B cell (primary cell): ENCODE measurements around the gene VPS54. TPM values are rescaled to one million over a fixed set of nuclear protein-coding genes. Genes with fewer than 3 reads are reported as not detected.

Experiments
- ATAC-seq: fragments of 200-7000 bp; cut with Tn5 transposase; one replicate; pipeline ENCODE4 v1.10.0; 2021; ENCODE audit warnings: low read depth, mild to moderate bottlenecking, moderate number of reproducible peaks, moderate library complexity
- CTCF ChIA-PET: fragments of 350-600 bp; sonication (Branson Sonifier 250); formaldehyde crosslinking; loops from one replicate; lab custom pipeline; 2021; ENCODE audit warnings: antibody characterized with exemption, inconsistent platforms; lab: Charles Lee
- POLR2A ChIA-PET: fragments of 350-600 bp; sonication (Branson Sonifier 250); formaldehyde crosslinking; loops from one replicate; lab custom pipeline; 2021; ENCODE audit warnings: antibody characterized with exemption; lab: Charles Lee
- DNase-seq: peaks from one replicate; pipeline ENCODE4 v3.0.0; 2013
- H2AFZ ChIP-seq: 2 replicates; pipeline ENCODE4 v1.6.1; 2012; ENCODE audit warnings: mild to moderate bottlenecking, low read depth, low read length; ENCODE audit not compliant: insufficient read depth, poor library complexity, severe bottlenecking
- H3K27ac ChIP-seq, 2 donors: 1 replicate in 1 of 2; 2 replicates in 1 of 2; pipeline ENCODE4 v1.5.1; 2012 to 2013; ENCODE audit warnings: low read length in 2 of 2, mild to moderate bottlenecking in 2 of 2, moderate library complexity in 1 of 2
- H3K27me3 ChIP-seq, 4 experiments: fragments of 200-600 bp in 1 of 4; sonication (generic) in 1 of 4; replicated peaks in 1 of 4; 1 replicate in 2 of 4; 2 replicates in 2 of 4; pipeline versions ENCODE4 v1.6.1 to v1.7.0; 2013 to 2016; ENCODE audit warnings: low read length in 3 of 4, mild to moderate bottlenecking in 2 of 4, mixed read lengths in 1 of 4, moderate library complexity in 1 of 4; ENCODE audit not compliant: insufficient read depth in 4 of 4, control insufficient read depth in 3 of 4; ENCODE audit errors: control extremely low read depth in 1 of 4
- H3K36me3 ChIP-seq, 2 experiments: replicated peaks in 1 of 2; 1 replicate in 1 of 2; 2 replicates in 1 of 2; pipeline versions ENCODE4 v1.6.1 to v1.7.1; 2013; ENCODE audit warnings: low read length in 1 of 2; ENCODE audit not compliant: insufficient read depth in 2 of 2, control insufficient read depth in 1 of 2; ENCODE audit errors: control extremely low read depth in 1 of 2, extremely low read depth in 1 of 2
- H3K4me1 ChIP-seq, 2 donors: fragments of 200-600 bp in 1 of 2; sonication (generic) in 1 of 2; 1 replicate in 1 of 2; 2 replicates in 1 of 2; pipeline versions ENCODE4 v1.5.1 to v1.6.1; 2013 to 2017; ENCODE audit warnings: low read length in 2 of 2; ENCODE audit not compliant: control insufficient read depth in 2 of 2, insufficient read depth in 2 of 2
- H3K4me2 ChIP-seq: replicated peaks from 2 replicates; pipeline ENCODE3; 2012; ENCODE audit warnings: mild to moderate bottlenecking, low read depth, low read length; ENCODE audit not compliant: poor library complexity, severe bottlenecking
- H3K4me3 ChIP-seq, 5 experiments: fragments of 200-600 bp in 1 of 5; sonication (generic) in 1 of 5; 1 replicate in 3 of 5; 2 replicates in 2 of 5; pipeline versions ENCODE4 v1.5.1 to v1.7.0; 2011 to 2016; ENCODE audit warnings: low read length in 4 of 5, mild to moderate bottlenecking in 4 of 5, low read depth in 2 of 5, control low read depth in 1 of 5, moderate library complexity in 1 of 5; ENCODE audit not compliant: insufficient read depth in 1 of 5; ENCODE audit errors: control extremely low read depth in 1 of 5, extremely low read depth in 1 of 5
- H3K79me2 ChIP-seq: fragments of 200-600 bp; sonication (generic); one replicate; pipeline ENCODE4 v1.6.0; 2016; ENCODE audit warnings: low read length; ENCODE audit not compliant: control insufficient read depth, insufficient read depth
- H3K9ac ChIP-seq: fragments of 200-600 bp; sonication (generic); 2 replicates; pipeline ENCODE4 v1.6.1; 2017; ENCODE audit warnings: mild to moderate bottlenecking, low read length, moderate library complexity
- H3K9me3 ChIP-seq, 3 donors: one replicate each; pipeline versions ENCODE4 v1.6.1 to v1.7.1; 2013; ENCODE audit warnings: low read length in 2 of 3; ENCODE audit not compliant: control insufficient read depth in 2 of 3, insufficient read depth in 1 of 3; ENCODE audit errors: control extremely low read depth in 1 of 3
- H4K20me1 ChIP-seq: 2 replicates; pipeline ENCODE4 v1.6.0; 2012; ENCODE audit warnings: mild to moderate bottlenecking, low read length; ENCODE audit not compliant: insufficient read depth, control insufficient read depth, poor library complexity, severe bottlenecking
- H3K27ac Mint-ChIP-seq: one replicate; pipeline ENCODE4 v1.8.0; 2021; ENCODE audit warnings: mixed read lengths
- H3K27me3 Mint-ChIP-seq: one replicate; pipeline ENCODE4 v1.8.0; 2021; ENCODE audit warnings: mixed read lengths
- H3K4me1 Mint-ChIP-seq: one replicate; pipeline ENCODE4 v1.8.0; 2021; ENCODE audit warnings: mixed read lengths
- H3K4me3 Mint-ChIP-seq: one replicate; pipeline ENCODE4 v1.8.0; 2021; ENCODE audit warnings: mixed read lengths
- H3K9me3 Mint-ChIP-seq: one replicate; pipeline ENCODE4 v1.8.0; 2022; ENCODE audit warnings: mixed read lengths; ENCODE audit not compliant: insufficient read depth
- CTCF ChIP-seq: fragments of 200-600 bp; IDR thresholded peaks from one replicate; pipeline ENCODE4 v1.8.0; 2022; ENCODE audit warnings: antibody characterized with exemption, mild to moderate bottlenecking
- EZH2 ChIP-seq: IDR thresholded peaks from 2 replicates; pipeline ENCODE4 v1.6.1; 2012; ENCODE audit warnings: borderline replicate concordance, low read depth, mild to moderate bottlenecking, moderate library complexity, low read length; ENCODE audit not compliant: insufficient read depth, poor library complexity, severe bottlenecking
- WGBS: methylation state at CpG from one replicate; pipeline ENCODE4 v1.1.5; 2013; ENCODE audit warnings: missing lambda C conversion rate; ENCODE audit not compliant: insufficient coverage; 5-methylcytosine and 5-hydroxymethylcytosine counted together
- intact Hi-C: fragments of 100-400 bp; cut with micrococcal nuclease; formaldehyde crosslinking; loops from one replicate; pipeline ENCODE4 v1.10.0; 2022
- polyA plus RNA-seq: library from polyadenylated mRNA; depleted of rRNA; stranded (reverse); fragments of >200 nt; gene quantifications from 2 replicates; pipeline ENCODE4 v1.2.3, GENCODE V29; 2012
- total RNA-seq, 2 donors: library from RNA; stranded (reverse); fragments of 120-200 nt in 1 of 2; gene quantifications; 1 replicate in 1 of 2; 2 replicates in 1 of 2; pipeline versions ENCODE4 v1.2.3 to v1.2.4, GENCODE V29; 2013 to 2022

The VPS54 gene
- total and polyA plus RNA-seq, 2 donors (not counting 1 experiment from before 2014, with no cell fraction given) = 6.2 to 13.2 TPM

GRCh38 chr2:63850649-63851048, 168.6 kb downstream of the VPS54 start:
- H3K27me3 ChIP-seq = no peaks in the 10 kb centered on the region
- no peak overlapping the region for H3K4me2 ChIP-seq
- H3K79me2 ChIP-seq = peaks cover 86% of the 10 kb centered on the region
- no peak overlapping the region for H2AFZ ChIP-seq
- no peak for DNase-seq
- POLR2A ChIA-PET = no interaction called here
- peaks cover 62% of the 10 kb centered on the region for H4K20me1 ChIP-seq
- H3K27me3 Mint-ChIP-seq = no peaks in the 10 kb centered on the region
- intact Hi-C loops = no loop called here
- H3K9me3 Mint-ChIP-seq = no peaks in the 10 kb centered on the region
- no peak overlapping the region for H3K9ac ChIP-seq
- no peaks in the 10 kb centered on the region for H3K9me3 ChIP-seq
- H3K4me3 ChIP-seq = no peak overlapping the region
- ATAC-seq = no peak
- CTCF ChIA-PET = interaction anchor here (0.7 kb wide), 1 partner anchor 9 kb away, joined by 3 read pairs; no protein-coding TSS in a partner anchor
- H3K27ac ChIP-seq = no peak overlapping the region
- TF ChIP-seq EZH2 (no peak), CTCF (no peak)
- no peak overlapping the region for H3K4me3 Mint-ChIP-seq
- H3K4me1 Mint-ChIP-seq = peaks cover 63% of the 10 kb centered on the region
- H3K4me1 ChIP-seq = peaks cover 0 to 10% of the 10 kb centered on the region in 2 donors
- no peak overlapping the region for H3K27ac Mint-ChIP-seq
- H3K36me3 ChIP-seq = peaks cover 2% of the 10 kb centered on the region in 2 experiments

- Histone ChIP-seq H2AFZ (no peak overlapping the region), H3K79me2 (peaks cover 87% of the 10 kb centered on the region), H3K4me2 (no peak overlapping the region), H3K27ac (no peak overlapping the region), H3K4me3 (no peak overlapping the region), H3K36me3 (peaks cover 0 to 2% of the 10 kb centered on the region in 2 experiments), H3K9ac (no peak overlapping the region), H3K27me3 (no peaks in the 10 kb centered on the region), H3K9me3 (no peaks in the 10 kb centered on the region), H4K20me1 (peaks cover 57% of the 10 kb centered on the region), H3K4me1 (peaks cover 0 to 10% of the 10 kb centered on the region in 2 donors)
- no peaks in the 10 kb centered on the region for H3K9me3 Mint-ChIP-seq
- WGBS = no CpG with 5 or more reads among the region's 1 CpG
- H3K4me1 Mint-ChIP-seq = peaks cover 68% of the 10 kb centered on the region
- intact Hi-C loops = no loop called here
- no peak for DNase-seq
- POLR2A ChIA-PET = no interaction called here
- H3K27me3 Mint-ChIP-seq = no peaks in the 10 kb centered on the region
- H3K27ac Mint-ChIP-seq = no peak overlapping the region
- no peak overlapping the region for H3K4me3 Mint-ChIP-seq
- TF ChIP-seq CTCF = no peak
- no peak for TF ChIP-seq EZH2
- ATAC-seq = no peak
- CTCF ChIA-PET = interaction anchor here (0.9 kb wide), 1 partner anchor 11 kb away, joined by 5 read pairs; no protein-coding TSS in a partner anchor
Measured at GRCh38 chr2:63850204-63850571, 169.0 kb downstream of the VPS54 start.
